ENCODE results near the gene GMDS.
"Not testable (repeated sequence)": the region's sequence is repeated elsewhere in the genome, so short reads cannot be mapped to it uniquely, and the experiment has no call there.

Gene GMDS

GRCh38 chr6:1767481-1768246, 477.7 kb downstream of the GMDS start:
- H3K9me3 Mint-ChIP-seq: no peaks in the 10 kb centered on the region
- H3K27ac Mint-ChIP-seq: no peak overlapping the region
- no peaks in the 10 kb centered on the region for H3K27me3 Mint-ChIP-seq
- no peak overlapping the region for H3K4me3 Mint-ChIP-seq
- peaks cover 29% of the 10 kb centered on the region for H3K4me1 Mint-ChIP-seq (ENCODE audit: low read depth)
- peaks cover 6% of the 10 kb centered on the region for H3K36me3 Mint-ChIP-seq (ENCODE audit: low read depth)

DNA sequence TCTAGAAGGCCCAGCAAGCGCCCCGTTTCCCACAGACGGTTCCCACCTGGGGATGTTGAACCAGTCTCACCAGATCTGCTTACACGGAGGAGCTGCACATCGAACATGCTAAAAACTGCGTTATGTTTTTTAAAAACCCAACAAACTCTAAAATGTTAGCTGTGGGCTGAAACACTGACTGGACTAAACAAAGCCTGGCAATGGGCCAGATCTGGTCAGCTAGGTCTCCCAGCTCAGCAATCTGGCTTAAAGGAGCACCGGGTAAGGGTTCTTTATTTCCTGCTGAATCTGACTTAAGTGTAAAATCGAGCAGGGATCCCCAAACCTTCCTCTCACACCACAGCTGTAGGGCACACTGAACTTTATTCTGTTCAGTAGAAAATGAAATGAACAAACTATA, 478.8 kb downstream of the GMDS start:
- H3K27ac Mint-ChIP-seq: no peak overlapping the region
- no peak overlapping the region for H3K4me3 Mint-ChIP-seq
- peaks cover 24% of the 10 kb centered on the region for H3K4me1 Mint-ChIP-seq (ENCODE audit: low read depth)
- H3K9me3 Mint-ChIP-seq: no peaks in the 10 kb centered on the region
- peaks cover 9% of the 10 kb centered on the region for H3K36me3 Mint-ChIP-seq (ENCODE audit: low read depth)
- H3K27me3 Mint-ChIP-seq: no peaks in the 10 kb centered on the region

- Mint-ChIP-seq H3K36me3 (ENCODE audit: low read depth) (peaks cover 9% of the 10 kb centered on the region), H3K9me3 (no peaks in the 10 kb centered on the region), H3K4me1 (ENCODE audit: low read depth) (peaks cover 12% of the 10 kb centered on the region), H3K27ac (no peak overlapping the region), H3K27me3 (no peaks in the 10 kb centered on the region), H3K4me3 (no peak overlapping the region)
These were observed 480.1 kb downstream of the GMDS start for GRCh38 chr6:1765160-1765903.

GRCh38 chr6:1764397-1764987, 480.9 kb downstream of the GMDS start:
- Mint-ChIP-seq H3K36me3 (ENCODE audit: low read depth) (peaks cover 9% of the 10 kb centered on the region), H3K9me3 (no peaks in the 10 kb centered on the region), H3K27me3 (no peaks in the 10 kb centered on the region), H3K4me3 (no peak overlapping the region), H3K27ac (no peak overlapping the region), H3K4me1 (ENCODE audit: low read depth) (peaks cover 4% of the 10 kb centered on the region)

GRCh38 chr6:1763404-1763803, 482.0 kb downstream of the GMDS start:
- no peaks in the 10 kb centered on the region for H3K9me3 Mint-ChIP-seq
- no peaks in the 10 kb centered on the region for H3K4me1 Mint-ChIP-seq (ENCODE audit: low read depth)
- H3K27ac Mint-ChIP-seq: no peak overlapping the region
- H3K36me3 Mint-ChIP-seq (ENCODE audit: low read depth): peaks cover 9% of the 10 kb centered on the region
- no peak overlapping the region for H3K4me3 Mint-ChIP-seq
- H3K27me3 Mint-ChIP-seq: no peaks in the 10 kb centered on the region

GRCh38 chr6:1762203-1762602, 483.2 kb downstream of the GMDS start:
- H3K9me3 Mint-ChIP-seq: no peaks in the 10 kb centered on the region
- peaks cover 9% of the 10 kb centered on the region for H3K36me3 Mint-ChIP-seq (ENCODE audit: low read depth)
- no peak overlapping the region for H3K4me3 Mint-ChIP-seq

GRCh38 chr6:1761477-1761877, 483.9 kb downstream of the GMDS start:
- no peaks in the 10 kb centered on the region for H3K27me3 Mint-ChIP-seq
- no peaks in the 10 kb centered on the region for H3K9me3 Mint-ChIP-seq
- peaks cover 9% of the 10 kb centered on the region for H3K36me3 Mint-ChIP-seq (ENCODE audit: low read depth)
- no peak overlapping the region for H3K4me3 Mint-ChIP-seq
- no peak overlapping the region for H3K27ac Mint-ChIP-seq
- H3K4me1 Mint-ChIP-seq (ENCODE audit: low read depth): no peaks in the 10 kb centered on the region

More at GRCh38 chr6:1762203-1762602, 483.2 kb downstream of the GMDS start:
- H3K4me1 Mint-ChIP-seq (ENCODE audit: low read depth): no peaks in the 10 kb centered on the region
- no peaks in the 10 kb centered on the region for H3K27me3 Mint-ChIP-seq
- H3K27ac Mint-ChIP-seq: no peak overlapping the region

- Mint-ChIP-seq H3K4me1 (ENCODE audit: low read depth) (no peaks in the 10 kb centered on the region), H3K36me3 (ENCODE audit: low read depth) (peaks cover 10% of the 10 kb centered on the region), H3K4me3 (no peak overlapping the region), H3K27ac (no peak overlapping the region), H3K9me3 (no peaks in the 10 kb centered on the region), H3K27me3 (no peaks in the 10 kb centered on the region)
These were observed 484.5 kb downstream of the GMDS start for GRCh38 chr6:1760876-1761275.

DNA sequence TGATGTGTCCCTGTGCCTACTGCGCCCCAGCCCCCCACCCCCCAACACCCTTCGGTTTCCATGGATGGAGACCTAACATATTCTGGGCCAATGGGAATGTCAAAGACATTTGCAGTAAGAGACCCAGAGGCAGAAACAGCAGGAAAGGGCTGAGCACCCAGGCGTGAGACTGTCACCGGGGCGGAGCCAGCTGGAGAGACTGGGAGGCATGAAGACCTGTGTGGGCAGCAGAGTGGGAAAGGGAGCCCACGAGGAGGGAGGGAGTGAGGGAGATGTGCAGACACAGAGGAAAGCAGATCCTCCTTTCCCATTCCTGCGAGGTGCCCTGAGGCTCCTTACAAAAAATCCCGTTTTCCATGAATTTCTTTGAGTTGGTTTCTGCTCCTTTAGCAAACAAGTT, 485.5 kb downstream of the GMDS start:
- Mint-ChIP-seq H3K9me3 (peaks cover 3% of the 10 kb centered on the region), H3K27ac (no peak overlapping the region), H3K36me3 (ENCODE audit: low read depth) (peaks cover 20% of the 10 kb centered on the region), H3K27me3 (no peaks in the 10 kb centered on the region), H3K4me3 (no peak overlapping the region), H3K4me1 (ENCODE audit: low read depth) (no peaks in the 10 kb centered on the region)

DNA sequence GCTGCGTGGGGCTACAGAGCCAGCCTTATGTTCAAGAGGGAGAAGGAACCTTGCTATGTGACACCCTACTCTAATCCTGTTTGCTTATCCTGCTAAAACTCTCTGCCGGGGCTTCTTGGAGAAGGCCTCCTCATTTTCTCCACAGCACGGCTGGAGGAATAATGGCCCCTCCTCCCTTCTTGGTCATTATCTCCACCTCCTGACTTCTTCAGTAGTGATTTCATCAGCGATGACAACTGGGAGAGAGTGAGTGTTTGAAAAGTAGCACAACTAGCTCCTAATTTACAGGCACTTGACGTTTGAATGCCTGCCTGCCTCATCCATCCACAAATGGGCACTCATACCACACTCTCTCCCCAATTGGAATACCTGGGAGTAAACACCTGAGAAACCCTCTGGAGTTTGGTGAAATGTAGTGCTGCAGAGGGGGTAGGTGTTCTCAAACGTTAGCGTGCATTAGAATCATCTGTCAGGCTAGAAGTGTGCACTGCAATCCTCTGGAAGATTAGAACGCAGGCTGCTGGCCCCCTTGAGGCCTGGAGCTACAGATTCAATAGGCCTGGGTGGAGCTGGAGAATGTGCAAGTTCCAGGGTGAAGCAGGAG, 487.2 kb downstream of the GMDS start:
- peaks cover 16% of the 10 kb centered on the region for H3K9me3 Mint-ChIP-seq
- H3K36me3 Mint-ChIP-seq (ENCODE audit: low read depth): peaks cover 23% of the 10 kb centered on the region
- no peaks in the 10 kb centered on the region for H3K4me1 Mint-ChIP-seq (ENCODE audit: low read depth)
- H3K27ac Mint-ChIP-seq: no peak overlapping the region
- no peak overlapping the region for H3K4me3 Mint-ChIP-seq
- no peaks in the 10 kb centered on the region for H3K27me3 Mint-ChIP-seq

DNA sequence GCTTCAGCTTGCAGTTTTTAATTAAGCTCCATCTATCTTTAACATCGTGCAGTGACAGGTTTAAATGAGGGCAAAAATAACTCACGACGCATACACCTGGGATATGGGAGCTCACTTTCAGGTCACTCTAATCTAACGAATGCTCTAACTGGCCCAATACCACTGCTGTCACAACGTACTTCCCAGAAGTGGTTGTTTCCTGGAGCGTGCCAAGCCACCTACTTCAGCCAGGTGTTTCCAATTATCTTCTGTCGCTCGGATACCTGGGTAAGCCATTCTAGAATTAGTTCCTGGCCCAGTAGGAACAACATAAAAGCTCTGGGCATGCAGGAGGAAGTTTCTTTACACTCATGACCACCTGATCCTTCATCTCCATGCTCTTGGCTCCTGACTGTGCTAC, 488.3 kb downstream of the GMDS start:
- no peaks in the 10 kb centered on the region for H3K27me3 Mint-ChIP-seq
- H3K4me1 Mint-ChIP-seq (ENCODE audit: low read depth): no peaks in the 10 kb centered on the region

DNA sequence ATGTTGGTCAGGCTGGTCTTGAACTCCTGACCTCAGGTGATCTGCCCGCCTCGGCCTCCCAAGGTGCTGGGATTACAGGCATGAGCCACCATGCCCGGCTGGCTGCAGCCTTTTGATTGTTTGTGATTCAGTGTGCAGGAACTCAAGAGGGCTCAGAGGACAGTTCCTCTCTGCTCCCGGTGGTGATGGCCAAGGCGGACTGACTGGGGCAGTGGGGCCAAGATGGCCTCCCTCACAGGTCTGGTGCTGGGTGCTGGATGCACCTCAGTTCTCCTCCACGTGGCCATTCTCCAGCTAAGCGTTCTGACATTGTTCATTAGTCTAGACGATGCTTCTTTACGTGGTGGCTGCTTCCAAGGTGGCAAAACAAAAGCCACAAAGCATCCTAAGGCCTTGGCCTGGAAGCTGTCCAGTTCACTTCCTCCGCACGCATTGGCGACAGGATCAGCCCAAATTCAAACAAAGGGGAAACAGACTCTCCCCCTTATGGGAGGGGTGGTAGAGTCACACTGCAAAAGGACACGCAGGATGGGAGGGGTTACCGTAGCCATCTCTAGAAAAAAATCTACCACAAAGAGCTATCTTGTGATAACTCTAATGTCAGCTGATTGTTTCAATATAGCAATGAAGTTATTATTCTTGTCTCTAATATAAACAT, 488.8 kb downstream of the GMDS start:
- Mint-ChIP-seq H3K4me1 (ENCODE audit: low read depth) (no peaks in the 10 kb centered on the region), H3K27ac (no peak overlapping the region), H3K36me3 (ENCODE audit: low read depth) (peaks cover 36% of the 10 kb centered on the region), H3K9me3 (peaks cover 31% of the 10 kb centered on the region), H3K4me3 (no peak overlapping the region), H3K27me3 (no peaks in the 10 kb centered on the region)

More for the DNA sequence above, 488.3 kb downstream of the GMDS start:
- Mint-ChIP-seq H3K4me3 (no peak overlapping the region), H3K27ac (no peak overlapping the region), H3K36me3 (ENCODE audit: low read depth) (peaks cover 31% of the 10 kb centered on the region), H3K9me3 (peaks cover 26% of the 10 kb centered on the region)

DNA sequence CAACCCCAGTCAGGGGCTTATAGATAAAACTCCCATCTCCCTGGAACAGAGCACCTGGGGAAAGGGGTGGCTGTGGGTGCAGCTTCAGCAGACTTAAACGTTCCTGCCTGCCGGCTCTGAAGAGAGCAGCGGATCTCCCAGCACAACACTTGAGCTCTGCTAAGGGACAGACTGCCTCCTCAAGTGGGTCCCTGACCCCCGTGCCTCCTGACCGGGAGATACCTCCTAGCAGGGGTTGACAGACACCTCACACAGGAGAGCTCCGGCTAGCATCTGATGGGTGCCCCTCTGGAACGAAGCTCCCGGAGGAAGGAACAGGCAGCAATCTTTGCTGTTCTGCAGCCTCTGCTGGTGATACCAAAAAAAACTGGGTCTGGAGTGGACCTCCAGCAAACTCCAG, 494.3 kb downstream of the GMDS start:
- not testable (repeated sequence) for H3K4me3 Mint-ChIP-seq; H3K4me1 Mint-ChIP-seq (ENCODE audit: low read depth); H3K27ac Mint-ChIP-seq; H3K27me3 Mint-ChIP-seq
- Mint-ChIP-seq H3K36me3 (ENCODE audit: low read depth) (peaks cover 38% of the 10 kb centered on the region), H3K9me3 (peaks cover 32% of the 10 kb centered on the region)

DNA sequence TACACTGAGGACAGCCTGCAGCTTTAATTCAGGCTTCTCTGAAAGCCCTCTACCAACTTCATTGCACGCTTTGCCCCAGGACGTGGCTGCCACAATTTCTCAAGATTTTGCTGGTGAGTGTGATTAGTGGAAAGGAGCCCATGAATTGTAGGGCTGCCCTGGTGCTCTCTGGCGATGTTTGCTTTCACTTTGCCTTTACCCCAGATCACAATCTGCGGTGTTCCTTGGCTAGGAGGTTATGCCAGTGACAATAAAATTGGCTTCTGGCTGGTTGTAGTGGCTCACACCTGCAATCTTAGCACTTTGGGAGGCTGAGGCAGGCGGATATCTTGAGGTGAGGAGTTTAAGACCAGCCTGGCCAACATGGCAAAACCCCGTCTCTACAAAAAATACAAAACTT, 496.4 kb downstream of the GMDS start:
- H3K27ac Mint-ChIP-seq: no peak overlapping the region

More for the DNA sequence above, 496.4 kb downstream of the GMDS start:
- peaks cover 24% of the 10 kb centered on the region for H3K9me3 Mint-ChIP-seq
- no peaks in the 10 kb centered on the region for H3K4me1 Mint-ChIP-seq (ENCODE audit: low read depth)
- no peak overlapping the region for H3K4me3 Mint-ChIP-seq
- H3K27me3 Mint-ChIP-seq: no peaks in the 10 kb centered on the region
- peaks cover 22% of the 10 kb centered on the region for H3K36me3 Mint-ChIP-seq (ENCODE audit: low read depth)

Data from stimulated activated naive CD8-positive, alpha-beta T cell treated with anti-CD3 and anti-CD28 coated beads, Interleukin-15, Interleukin-2, amounts not matched to agents 100 ng/mL and 50 ng/mL, for 24 hours (primary cell).